ENCODE measurements around the gene CALR.

DNA sequence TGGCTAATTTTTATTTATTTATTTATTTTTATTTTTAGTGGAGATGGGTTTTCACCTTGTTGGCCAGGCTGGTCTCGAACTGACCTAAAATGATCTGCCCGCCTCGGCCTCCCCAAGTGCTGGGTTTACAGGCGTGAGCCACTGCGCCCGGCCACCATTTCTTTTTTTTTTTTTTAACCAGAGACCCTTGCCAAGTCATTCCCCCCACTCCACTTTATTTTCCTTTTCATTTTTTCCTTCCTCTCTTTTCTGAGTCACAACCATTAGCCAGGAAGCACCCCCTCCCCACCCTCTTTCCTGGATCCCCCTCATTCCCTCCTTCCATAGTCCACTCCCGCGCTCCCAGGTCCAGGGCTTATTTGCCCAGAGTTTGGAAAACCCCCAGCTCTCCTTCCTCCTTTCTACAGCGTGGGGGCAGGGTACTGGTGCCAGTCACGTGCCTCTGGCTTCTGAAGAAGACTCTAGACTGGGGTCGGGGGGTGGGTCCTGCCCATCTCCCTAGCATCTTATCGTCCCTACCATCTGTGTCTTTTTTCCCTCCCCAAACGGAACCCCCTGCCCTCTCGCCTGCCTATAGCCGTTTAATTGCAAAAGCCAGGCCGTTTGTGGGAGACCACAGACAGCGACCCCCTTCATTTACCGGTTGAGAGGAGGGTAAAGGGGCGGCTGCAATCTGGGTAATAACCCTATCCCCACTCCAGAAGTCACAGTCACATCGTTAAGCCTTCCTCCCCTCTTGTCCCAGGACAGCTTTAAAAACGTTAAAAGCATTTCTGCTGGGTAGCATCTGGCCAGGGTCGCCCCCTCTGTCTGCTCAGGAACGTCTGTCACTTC, 1.1 kb upstream of the CALR start:
- TF ChIP-seq, protein P1, sequence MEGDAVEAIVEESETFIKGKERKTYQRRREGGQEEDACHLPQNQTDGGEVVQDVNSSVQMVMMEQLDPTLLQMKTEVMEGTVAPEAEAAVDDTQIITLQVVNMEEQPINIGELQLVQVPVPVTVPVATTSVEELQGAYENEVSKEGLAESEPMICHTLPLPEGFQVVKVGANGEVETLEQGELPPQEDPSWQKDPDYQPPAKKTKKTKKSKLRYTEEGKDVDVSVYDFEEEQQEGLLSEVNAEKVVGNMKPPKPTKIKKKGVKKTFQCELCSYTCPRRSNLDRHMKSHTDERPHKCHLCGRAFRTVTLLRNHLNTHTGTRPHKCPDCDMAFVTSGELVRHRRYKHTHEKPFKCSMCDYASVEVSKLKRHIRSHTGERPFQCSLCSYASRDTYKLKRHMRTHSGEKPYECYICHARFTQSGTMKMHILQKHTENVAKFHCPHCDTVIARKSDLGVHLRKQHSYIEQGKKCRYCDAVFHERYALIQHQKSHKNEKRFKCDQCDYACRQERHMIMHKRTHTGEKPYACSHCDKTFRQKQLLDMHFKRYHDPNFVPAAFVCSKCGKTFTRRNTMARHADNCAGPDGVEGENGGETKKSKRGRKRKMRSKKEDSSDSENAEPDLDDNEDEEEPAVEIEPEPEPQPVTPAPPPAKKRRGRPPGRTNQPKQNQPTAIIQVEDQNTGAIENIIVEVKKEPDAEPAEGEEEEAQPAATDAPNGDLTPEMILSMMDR (IDR thresholded peaks at IDR 0.05), result no peak
- no peak for TF ChIP-seq POLR2A (IDR thresholded peaks at IDR 0.05)
